GM18502 (cell line): ENCODE measurements around the gene B4GALT1.
A peak's percentile ranks its signal among the peaks of the same experiment; 100 is the strongest.
"Not testable (repeated sequence)": the region's sequence is repeated elsewhere in the genome, so short reads cannot be mapped to it uniquely, and the experiment has no call there.

Experiments used
- ATAC-seq: cut with Tn5 transposase; IDR thresholded peaks from one replicate; pipeline ENCODE4 v1.9.1; 2021; ENCODE audit warnings: mild to moderate bottlenecking; ENCODE audit not compliant: unreplicated experiment, poor library complexity

B4GALT1 gene

DNA sequence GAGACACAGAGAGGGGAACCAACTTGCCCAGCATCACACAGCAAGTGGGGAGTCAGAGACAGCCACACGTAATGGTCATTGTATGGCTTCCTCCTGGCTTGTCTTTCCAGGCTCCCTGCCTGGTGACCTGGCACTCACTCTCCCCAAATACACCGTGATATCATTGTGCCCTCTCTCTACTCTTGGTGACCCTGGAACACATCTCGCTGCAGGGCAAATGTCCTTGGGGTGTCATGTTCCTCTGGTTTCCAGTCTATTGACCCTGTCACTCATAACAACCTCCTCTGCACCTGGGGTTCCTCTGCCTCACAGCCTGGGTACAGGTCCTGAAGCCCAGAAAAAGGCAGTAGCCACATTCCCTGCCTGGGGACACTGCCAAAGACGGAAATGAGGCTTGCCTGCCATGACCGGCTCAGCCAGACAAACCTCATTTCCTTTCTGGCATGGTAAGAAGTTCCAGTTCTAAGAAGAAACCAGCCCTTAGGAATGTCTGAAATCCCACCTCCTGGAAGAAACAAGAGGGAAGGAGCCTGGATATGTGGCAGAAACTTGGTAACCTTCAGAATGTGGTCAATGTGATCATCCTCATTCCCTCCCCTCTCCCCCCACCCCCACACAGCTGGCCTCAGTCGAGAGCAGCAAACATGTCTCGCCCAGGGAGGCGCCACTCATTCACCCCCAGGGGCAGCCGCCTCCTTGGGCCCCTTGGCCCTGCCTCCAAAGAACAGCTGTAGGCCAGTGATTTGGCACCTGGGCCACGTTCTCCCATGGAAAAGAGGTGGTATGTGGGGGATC lies 60.1 kb downstream of the B4GALT1 start:
- ATAC-seq = no peak

DNA sequence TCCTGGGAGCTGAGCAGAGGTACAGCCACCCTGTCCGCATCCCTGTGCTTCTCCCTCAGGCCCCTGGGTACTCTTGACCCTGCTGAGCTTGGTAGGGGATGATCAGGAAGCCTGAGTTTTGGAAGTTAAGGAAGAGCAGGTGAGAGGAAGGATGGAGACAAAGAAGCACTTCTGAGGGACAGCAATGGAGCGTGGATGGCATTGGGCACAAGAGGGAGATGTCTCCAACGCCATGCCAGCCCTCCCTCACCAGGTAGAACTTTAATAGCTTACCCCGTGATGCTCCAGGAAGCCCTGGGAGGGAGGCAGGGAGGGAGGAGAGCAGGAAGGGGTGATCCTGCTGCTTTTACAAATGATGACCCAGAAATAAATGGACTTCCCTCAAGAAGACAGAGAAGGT lies 60.8 kb downstream of the B4GALT1 start:
- no peak for ATAC-seq

DNA sequence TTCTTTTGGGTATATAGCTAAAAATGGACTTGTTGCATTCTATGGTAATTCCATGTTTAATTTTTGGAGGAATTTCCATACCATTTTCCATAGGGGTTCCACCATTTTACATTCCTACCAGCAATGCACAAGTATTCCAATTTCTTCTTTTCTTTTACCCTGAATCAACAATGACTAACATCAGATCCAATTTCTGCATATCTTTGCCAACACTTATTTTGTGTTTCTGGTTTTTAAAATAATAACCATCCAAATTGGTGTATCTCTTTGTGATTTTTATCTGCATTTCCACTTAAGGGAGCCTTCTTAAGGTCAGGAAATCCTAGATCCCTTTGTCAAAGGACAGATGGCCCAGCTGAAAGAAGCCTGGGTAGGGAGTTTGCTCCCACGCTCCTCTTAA lies 61.2 kb downstream of the B4GALT1 start:
- ATAC-seq = no peak

DNA sequence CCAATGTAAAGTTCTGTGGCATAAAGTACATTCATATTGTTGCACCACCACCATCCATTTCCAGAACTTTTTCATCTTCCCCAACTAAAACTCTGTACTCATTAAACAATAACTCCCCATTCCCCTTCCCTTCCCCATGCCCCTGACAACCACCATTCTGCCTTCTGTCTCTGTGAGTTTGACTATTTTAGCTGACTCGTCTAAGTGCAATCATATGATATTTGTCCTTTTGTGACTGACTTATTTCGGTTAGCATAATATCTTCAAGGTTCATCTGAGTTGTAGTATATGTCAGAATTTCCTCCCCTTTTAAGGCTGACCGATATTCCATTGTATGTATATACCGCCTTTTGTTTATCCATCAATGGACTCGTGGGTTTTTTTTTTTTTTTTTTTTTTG lies 61.6 kb downstream of the B4GALT1 start:
- no peak for ATAC-seq

DNA sequence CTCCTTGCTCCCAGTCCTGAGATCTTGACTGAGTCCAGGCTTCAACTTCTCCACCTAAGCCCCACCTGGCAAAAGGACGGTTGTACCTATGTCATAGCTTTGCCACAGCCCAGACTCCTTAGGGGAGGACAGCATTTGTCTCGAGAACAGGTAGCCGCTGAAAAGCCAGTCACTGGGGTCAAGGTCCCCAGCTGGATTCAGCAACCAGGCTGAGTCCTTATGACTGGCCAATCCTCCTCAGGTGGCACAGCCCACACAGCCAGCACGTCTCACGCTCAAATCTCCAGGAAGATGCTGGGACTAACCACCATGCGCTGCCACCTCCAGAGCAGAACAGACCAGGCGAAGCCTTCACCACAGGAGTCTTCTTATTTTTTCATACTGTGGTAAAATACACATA lies 62.7 kb downstream of the B4GALT1 start:
- ATAC-seq = no peak

DNA sequence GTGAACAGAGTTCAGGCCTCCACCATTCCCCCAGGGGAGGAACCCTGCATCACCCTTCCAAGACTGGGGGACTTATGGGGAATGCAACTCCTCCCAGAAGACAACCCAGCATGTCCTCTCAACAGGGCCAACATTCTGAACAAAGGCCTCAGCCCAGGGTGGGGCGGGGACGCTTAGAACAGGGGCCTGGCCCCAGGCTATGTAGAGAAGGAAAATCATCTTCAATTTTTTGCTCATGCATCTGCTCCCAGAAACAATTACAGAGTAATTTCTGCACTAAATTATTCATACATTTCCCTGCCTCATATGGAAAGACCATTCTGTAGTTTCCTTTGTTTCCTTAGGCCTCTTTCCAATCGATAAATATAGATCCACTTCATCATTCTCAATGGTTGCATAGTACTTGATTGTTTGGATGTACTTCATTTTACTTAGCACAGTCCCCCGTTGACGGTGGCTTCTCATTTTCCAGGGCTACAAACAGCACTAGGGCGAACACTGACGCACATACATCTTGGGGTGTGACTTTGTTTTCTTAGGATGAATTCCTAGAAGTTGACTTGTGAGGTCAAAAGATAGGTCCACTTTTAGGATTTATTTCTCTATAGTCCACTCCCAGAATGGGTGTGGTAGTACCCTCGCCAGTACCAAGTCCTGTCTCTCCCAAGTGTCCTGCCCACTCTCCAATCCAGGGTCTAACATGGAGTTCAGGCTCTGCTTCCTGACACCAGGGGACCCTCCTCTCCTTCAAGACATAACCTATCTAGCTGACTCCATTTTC lies 63.4 kb downstream of the B4GALT1 start:
- ATAC-seq = no peak

DNA sequence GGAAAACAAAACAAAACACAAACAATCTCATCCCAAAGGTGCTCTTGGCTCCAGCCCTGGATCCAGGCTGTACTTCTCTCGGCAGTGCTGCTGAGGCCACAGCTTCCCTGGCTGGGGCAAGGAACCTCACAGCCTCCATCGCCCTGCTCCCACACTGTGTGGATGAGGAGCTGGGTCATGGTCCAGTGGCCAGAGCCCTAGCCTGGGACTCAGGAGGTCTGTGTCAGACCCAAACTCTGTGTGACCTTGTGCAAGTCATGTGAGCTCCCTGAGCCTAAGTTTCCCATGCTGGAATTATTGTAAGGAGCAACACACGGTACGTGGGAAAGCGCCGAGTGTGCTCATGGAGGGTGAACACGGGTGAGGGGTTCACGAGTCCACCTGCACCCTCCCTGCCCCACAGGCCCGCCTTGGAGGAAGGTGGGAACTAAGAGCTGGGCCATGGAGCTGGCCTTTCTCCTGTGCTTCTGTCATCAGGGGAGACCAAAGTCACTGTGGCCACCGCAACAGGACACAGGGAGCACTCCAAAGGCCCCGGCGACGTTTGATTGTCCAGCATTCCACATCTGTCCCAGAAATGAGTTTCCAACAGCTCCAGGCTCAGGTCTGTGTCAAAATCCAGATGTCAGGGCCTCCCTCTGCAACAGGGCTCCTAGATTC lies 64.5 kb downstream of the B4GALT1 start:
- ATAC-seq = no peak

DNA sequence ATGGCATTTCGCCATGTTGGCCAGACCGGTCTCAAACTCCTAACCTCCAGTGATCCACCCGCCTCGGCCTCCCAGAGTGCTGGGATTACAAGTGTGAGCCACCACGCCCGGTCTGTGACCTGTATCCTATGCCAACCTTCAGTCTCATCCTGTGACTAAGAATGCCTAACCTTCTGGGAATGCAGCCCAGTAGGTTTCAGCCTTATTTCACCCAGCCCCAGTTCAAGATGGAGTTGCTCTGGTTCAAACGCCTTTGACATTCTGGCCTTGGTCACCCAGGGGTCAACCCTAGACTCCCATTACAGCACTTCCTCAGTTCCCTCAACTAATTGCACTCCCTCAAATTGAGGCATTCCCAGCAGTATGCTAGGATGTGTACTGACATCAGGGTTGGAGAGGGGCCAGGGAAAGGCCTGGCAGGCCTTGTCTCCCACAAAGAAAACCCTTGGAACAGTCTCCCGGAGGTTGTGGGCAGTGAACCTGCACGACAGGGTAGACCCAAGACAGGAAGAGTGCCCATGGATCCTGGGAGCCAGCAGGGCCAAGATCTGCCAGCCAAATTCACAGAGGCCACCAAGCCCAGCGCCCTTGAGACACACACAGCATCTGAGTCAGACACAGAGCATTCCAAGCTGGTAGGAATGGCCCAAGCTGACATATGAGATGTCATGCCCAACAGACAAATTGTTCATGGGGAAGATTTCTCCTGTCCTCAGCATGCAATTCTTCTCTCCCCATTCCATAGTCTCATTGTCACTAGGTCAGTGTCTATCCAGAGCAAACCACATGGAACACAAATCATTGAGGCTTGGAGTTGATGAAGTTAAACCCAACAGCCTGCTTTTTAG lies 65.8 kb downstream of the B4GALT1 start:
- ATAC-seq = no peak

DNA sequence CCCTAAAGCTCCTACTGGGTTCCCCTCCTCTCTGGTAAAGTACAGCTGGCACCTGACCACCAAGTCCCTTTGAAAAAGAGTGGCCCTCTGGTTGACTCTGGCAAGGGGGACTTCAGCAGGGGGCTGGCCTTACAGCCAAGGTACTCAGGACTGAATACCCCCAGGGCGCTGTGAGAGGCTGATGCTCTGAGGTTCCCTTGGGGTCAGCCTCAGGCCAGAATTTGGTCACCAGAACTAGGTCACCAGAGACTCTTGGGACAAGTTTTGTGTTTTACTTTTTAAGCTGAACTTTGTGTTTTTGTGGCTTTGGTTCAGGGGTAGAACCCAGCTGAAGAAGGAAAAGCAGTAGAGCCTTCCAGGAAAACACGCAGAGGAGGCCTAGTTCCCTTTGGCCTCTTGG lies 67.4 kb downstream of the B4GALT1 start:
- no peak for ATAC-seq

DNA sequence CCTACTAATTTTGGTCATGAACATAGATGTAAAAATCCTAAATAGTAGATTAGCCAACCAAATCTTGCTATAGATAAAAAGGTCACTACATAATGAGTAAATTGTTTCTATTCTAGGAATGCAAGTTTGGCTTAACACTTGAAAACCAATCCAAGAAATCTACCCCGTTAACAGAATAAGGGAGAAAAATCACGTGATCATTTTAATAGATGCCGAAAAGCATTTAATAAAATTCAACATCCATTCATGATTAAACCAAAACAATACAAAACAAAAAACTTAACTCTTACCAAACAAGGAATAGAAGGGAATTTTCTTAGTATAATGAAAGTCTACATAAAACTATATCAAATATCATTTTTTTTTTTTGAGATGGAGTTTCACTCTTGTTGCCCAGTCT lies 69.9 kb downstream of the B4GALT1 start:
- no peak for ATAC-seq

DNA sequence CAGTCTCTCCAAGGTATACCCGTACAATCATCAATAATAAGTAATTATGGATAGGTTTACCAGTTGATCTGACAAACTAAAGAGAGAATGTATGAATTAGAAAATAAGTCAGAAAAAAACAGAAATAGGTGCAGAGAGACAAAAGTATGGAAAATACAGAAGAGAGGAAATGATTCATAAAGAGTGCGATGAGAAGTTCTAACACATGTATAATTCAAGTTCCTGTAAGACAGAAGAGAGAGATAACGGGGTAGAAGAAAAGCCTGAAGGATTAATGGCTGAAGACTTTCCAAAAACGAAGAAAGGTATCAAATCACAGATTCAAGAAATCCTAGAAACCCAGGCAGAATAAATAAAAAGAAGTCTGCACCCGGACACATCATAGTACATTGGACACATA lies 74.5 kb downstream of the B4GALT1 start:
- no peak for ATAC-seq

DNA sequence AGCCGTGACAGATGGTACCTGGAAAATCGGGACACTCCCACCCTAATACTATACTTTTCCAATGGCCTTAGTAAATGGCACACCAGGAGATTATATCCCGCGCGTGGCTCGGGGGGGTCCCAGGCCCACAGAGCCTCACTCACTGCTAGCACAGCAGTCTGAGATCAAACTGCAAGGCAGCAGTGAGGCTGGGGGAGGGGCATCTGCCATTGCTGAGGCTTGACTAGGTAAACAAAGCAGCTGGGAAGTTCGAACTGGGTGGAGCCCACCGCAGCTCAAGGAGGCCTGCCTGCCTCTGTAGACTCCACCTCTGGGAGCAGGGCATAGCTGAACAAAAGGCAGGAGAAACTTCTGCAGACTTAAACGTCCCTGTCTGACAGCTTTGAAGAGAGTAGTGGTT lies 81.5 kb downstream of the B4GALT1 start:
- ATAC-seq = not testable (repeated sequence)

DNA sequence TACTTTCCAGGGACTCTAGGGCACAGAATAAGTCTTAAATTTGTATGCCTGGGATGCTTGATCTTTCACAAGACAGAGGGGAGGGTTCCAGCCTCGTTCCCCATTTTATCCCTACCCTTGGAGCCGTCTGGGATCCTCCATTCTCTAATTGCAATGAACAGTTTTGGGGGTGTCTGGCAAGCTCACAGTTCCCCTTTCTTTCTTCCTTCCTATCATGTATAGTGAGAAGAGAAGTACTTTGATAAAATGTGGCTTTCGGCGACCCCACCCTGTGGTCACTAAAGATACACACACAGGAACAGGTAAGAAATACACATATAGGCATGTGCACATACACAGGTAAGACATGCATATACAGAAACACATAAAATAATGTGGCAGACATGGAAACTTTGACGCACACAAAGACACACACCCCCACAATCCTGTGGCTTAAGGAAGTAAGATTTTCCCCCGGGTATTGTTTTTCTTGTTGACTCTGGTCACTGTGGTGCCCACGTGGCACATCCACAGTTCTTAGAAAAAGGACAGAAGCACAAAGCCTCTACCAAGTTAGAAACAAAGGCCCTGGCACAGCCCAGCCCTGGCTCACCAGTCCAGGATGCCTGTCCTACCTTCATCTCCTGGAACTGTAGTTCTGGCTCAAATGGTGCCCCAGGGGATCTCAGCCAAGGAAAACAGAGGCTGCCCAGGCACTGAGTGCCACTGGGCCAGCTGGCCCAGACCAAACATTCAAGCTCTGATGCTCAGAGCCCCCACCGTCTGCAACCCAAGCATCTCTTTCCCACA lies 84.4 kb downstream of the B4GALT1 start:
- no peak for ATAC-seq

DNA sequence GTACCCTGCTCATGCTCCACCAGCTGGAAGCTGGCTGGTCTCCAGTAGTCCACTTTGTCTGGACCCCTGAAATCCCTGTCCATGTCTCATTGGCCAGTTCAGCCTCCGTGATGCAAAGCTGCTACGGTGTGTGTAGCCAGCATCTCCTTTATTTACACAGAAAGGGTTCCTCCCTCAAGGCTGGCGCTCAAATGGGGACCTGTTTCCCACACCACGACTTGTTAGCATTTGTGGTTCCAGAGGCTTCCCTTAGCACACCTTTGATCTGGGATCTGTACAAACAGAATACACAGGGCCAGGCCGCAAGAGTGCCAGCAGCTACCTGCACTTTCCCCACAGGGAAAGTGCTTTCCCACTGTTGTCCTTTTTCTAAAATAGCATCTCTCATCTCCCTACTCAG lies 85.0 kb downstream of the B4GALT1 start:
- ATAC-seq = no peak

DNA sequence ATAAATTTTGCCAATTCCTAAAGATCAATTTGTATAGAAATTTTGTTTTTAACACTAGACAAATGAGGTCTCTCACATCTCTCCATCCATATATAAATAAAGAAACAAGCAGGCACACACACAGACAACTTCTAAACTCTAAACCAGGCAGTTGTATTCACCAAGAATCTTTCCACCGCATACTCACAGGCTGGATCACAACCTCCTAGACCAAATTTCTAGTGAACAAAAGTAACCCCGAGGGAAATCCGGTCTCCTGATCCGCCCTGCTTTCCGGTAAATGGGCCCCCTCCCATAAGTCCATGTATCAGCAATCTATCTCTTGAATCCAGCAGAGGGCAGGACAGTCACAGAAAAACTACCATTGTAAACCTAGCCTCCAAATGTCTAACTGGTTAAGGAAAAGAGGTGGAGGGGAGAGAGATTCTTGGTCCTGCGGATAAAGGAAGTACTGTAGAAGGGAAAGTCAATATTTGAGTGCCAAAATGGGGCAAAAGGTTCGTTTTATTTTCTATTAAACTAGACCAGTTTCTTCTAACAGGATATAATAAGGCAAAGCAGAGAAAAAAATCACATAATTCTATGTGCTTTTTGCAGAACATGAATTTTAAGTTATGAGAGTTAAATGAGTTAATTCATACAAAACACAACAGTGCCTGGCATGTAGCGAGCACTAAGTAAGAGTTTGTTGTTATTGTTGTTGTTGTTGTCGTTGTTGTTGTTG lies 85.8 kb downstream of the B4GALT1 start:
- peak; percentile 51 for ATAC-seq

DNA sequence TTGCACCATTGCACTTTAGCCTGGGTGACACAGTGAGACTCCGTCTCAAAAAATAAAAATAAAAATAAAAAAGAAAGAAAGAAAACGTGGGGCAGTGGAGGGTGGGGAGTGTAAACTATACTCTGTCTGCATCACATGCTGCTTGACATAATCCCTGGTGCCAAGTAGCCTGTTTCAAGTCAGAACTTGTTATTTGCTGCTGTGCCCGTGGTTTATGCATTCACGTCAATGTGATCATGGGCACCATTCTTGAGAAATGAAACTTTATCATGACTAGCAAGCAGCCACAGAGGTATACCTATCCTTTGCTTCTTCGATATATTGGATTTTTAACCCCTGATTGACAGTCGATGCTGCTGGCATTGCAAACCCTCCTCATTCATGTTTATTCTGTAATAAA lies 86.6 kb downstream of the B4GALT1 start:
- no peak for ATAC-seq

DNA sequence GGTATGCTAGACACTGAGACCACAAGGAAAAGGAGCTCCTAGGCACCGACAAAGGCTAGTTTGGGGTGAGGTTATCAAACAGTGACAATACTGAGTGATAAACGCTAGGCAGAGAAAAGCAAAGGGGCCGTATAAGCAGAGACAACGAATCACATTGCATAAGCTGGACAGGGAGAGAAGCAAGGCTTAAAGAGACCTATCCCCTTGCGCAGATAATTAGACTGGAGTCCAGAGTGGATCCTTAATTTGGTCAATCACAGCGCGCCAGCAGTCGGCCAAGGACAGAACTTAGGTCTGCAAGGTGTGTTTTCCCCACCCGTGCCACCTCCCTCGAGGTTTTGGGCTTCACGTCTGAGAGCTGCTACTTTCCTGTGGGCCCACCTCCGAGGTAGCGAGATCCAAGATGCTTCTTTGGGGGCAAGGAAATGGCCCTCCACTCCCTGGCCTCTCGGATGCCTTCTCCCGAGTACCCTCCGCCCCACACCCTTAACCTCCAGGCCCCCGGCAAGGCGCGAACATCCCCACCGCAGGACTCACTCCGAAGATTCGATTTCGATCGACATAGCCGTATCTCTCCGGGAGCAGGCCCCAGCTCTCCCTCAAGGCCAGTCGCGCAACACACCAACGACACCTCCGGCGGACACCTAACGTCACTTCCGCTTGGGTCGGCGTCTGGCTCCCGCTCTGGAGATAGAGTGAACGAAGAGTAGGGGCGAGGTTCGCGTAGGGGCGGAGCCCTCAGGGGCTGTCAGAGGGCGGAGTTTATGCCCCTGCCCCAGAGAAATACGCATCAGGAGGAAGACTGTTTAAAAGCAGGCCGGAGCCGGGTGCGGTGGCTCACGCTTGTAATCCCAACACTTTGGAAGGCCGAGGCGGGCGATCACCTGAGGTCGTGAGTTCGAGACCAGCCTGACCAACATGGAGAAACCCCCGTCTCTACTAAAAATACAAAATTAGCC lies 90.8 kb downstream of the B4GALT1 start, which contains the start of gene SMU1:
Gene SMU1, minus strand, starts transcription at position 629 of the 959 bp plus-strand sequence. Its CDS starts 66 bp downstream, at position 563.
- peak; percentile 99 for ATAC-seq

DNA sequence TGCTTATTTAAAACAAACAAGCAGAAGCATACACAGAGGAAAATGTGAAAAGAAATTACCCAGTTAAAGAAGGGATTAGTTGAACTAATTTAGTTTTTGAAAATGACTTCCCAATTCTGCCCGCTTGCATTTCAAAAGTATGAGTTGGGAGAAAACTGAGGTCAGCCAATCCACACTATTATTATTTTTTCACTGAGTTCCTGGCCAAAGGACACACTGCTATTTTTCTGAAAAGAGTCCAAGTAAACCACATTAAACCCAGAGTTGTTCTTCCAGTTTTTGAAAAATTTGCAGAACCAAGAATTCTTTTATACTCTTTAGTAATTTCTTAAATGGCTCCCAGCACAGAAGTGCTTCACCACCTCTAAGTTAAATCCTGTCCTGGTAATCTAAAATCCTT lies 98.1 kb downstream of the B4GALT1 start:
- ATAC-seq = no peak
